Measurements from ENCODE around the gene MRPL45. TPM values are rescaled to one million over a fixed set of nuclear protein-coding genes. Genes with fewer than 3 reads are reported as not detected.
"Not testable (repeated sequence)": the region's sequence is repeated elsewhere in the genome, so short reads cannot be mapped to it uniquely, and the experiment has no call there.

The MRPL45 gene
- 27.1 TPM for total RNA-seq

DNA sequence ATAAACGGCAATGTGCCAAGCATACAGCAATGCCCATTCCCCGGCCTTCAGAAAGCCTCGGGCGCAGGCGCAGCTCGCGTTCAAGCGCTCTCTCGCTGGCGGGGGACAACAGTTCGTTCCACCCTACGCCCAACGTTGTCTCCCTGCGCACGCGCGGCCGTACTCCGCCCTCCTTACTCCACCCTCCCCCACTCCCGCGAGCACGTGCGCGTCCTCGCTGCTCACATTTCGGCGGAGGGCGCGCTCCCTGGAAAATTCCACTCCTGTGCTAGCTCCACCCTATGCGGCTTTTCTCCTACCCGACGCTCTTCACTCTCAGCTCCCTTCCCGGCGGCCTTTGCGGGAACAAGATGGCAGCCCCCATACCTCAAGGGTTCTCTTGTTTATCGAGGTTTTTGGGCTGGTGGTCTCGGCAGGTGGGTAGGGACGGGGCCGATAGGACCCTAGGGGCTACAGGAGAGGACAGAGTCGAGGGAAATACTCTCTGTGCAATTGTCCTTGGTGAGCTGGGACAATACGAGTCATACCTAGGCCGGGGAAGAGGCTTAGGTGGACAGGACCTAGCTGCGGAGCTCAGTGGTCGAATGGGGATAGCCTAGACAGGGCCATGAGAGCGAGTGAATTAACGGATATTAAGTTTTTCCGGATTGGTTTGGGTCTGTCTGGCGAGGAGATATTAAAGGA is at the start of gene MRPL45:
Gene MRPL45, plus strand, starts transcription at position 335 of the 684 bp plus-strand sequence. Its CDS starts 16 bp downstream, at position 351.
- ATAC-seq = peak; percentile 99

DNA sequence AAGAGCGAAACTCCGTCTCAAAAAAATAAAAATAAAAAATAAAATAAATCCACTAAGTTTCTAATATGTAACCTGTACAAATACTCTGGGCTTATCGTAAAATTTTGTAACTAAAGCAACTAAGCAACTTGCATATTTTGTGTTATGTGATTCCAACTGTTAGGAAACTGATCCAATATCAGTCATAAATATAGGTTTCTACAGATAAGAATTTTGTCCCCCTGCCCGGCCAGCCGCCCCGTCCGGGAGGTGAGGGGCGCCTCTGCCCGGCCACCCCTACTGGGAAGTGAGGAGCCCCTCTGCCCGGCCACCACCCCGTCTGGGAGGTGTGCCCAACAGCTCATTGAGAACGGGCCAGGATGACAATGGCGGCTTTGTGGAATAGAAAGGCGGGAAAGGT is 43.8 kb upstream of the MRPL45 start:
- not testable (repeated sequence) for ATAC-seq

DNA sequence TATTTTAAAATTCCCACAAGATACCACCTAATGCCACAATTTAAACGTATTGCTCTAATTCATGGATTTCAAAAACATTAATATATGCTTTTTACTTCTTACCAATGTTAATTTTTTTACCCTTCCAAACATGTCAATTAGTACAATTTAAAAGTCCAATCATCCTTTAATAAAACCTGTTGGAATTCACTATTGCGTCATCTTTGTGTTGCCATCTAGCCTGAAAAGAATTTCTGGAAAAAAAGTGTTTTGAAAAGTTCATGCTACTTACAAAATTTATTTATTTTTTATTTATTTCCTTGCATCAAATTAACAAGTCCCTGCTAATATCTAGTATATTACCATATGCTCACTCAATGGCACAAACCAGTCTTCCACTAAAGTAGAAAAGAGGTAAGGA is 42.6 kb upstream of the MRPL45 start:
- ATAC-seq = not testable (repeated sequence)

DNA sequence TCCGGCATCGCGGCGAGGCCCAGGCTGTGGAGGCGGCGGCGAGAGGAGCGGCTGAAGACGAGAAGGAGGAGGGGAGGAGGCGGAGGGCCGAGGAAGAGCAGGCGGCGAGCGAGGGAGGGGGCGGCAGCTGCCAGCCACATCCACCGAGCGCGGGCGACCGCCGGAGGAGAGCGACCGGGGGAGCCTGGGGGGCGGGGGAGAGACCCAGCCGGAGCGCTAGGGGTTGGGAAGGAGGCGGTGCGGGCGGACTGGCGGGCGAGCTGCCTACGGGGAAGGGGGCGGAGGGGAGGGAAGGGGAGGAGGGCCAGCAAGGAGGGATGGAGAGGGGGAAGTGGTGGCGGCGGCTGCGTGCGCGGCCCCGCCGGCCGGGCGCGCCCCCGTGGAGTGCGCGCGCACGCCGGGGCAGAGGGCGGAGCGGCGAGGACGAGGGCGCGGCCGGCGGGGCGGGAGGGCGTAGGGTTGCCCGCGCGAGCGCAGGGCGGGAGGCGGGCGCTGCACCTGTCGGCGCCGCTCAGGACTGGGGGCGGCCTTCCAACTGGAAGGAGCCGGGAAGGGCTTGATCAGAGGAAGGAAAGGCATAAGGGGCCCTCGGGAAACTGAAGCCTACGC is 39.9 kb upstream of the MRPL45 start:
- ATAC-seq = peak; percentile 92

DNA sequence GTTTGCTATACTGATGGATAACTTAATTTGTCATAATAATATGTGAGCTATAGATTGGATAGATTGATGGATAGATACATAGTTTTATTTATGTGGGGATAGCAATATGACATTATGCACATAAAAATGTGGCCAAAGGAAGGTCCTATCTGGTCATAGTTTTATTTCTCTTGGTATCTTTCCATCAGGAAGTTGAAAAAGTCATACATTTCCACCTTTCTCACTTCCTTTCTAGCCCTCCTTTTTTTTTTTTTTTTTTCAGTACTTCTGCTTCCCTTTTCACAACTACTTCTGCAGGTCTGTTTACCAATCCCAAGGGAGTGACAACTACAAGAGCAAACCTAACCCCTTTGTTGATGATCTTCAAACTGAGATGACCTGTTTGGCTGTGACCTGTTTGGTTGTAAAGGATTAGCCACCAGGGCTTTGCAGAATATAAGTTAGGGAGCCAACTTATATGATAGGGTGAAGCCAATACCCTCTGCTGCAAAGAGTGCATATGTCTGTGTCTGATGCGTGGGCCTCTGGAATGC is 30.9 kb upstream of the MRPL45 start:
- ATAC-seq = not testable (repeated sequence)

DNA sequence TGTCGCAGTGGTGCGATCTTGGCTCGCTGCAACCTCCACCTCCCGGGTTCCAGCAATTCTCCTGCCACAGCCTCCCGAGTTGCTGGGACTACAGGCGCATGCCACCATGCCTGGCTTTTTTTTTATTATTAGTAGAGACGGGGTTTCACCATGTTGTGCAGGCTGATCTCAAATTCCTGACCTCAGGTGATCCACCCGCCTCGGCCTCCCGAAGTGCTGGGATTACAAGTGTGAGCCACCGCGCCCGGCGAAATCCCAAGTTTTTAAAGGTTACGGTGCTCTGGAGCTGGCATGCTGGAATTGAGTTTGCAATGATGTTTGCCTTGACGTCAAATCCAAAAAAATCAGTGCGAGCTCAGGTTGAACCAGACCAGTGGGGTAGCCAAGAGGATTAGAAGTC is 30.4 kb upstream of the MRPL45 start:
- ATAC-seq = not testable (repeated sequence)

DNA sequence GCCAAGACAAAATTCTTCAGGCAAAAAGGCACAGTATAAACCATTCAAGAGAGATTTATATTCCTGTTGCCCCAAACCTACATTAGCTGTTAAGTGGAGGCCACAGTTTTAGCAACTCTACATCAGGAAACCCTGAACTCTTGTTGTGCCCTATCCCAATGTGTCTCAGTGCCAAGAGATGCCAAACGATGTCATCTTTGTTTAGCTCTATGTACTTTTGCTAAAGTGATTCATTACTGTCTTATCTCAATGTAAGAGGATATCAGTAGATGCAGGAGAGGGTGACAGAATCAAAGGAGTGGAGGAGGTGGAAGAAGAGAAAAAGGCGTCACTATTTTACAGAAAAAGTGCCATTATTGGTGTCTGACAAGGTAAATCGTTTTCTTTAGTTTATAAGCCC is 28.8 kb upstream of the MRPL45 start:
- ATAC-seq = not testable (repeated sequence)

DNA sequence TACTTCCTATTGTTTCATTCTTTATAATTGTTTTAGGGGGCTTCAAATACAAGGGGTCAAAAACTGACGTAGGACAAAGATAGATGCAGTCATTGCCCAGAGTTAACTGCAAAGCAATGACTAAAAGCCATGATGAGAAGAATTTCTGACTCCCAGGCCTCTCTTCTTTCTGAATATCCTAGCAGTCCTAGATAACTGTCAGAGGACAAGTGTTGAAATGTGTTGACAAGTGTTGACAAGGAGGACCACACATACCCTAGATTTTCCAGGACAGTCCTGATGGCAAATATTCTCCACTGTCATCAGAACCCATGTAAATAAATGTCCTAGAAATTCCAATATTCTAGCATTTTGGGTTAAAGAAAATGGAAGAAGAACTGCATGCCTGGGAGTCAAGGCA is 27.9 kb upstream of the MRPL45 start:
- ATAC-seq = not testable (repeated sequence)

DNA sequence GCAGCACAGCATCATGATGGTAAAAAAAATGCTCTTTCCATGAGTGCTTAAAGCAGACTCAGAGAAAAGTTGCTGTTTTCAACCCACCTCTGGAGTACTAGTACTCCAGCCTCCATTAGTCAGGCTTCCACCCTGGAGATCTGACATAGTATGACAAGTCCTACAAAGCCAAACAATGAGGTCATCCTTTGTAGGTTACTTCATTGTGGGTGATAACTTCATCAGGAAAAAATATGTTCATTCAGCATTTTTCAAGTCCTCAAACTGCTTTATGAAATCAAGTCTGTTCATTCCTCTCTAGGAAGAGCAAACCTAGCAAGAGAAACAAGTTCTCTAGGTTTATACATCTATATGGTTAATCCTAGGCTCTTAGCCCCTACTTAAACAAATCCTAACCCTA is 27.4 kb upstream of the MRPL45 start:
- peak; percentile 96 for ATAC-seq

DNA sequence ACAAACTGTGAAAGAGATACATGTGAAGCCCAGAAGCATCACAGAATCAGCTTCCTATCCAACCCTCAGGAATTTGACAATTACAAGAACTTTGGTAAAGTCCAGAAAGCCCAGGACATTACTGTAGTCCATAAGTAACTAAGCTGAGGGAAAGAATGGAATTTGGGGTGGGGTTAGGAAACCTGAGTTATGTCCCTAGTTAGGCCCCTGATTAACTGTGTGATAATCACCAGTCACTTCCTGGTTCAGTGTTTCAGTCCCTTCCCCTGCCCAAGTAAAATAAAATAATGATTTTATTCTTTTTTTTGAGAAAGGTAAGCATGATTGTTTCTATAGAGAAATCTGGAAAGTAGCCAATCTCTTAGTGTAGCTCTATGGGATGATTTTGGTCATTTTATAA is 11.0 kb upstream of the MRPL45 start:
- ATAC-seq = peak; percentile 52

DNA sequence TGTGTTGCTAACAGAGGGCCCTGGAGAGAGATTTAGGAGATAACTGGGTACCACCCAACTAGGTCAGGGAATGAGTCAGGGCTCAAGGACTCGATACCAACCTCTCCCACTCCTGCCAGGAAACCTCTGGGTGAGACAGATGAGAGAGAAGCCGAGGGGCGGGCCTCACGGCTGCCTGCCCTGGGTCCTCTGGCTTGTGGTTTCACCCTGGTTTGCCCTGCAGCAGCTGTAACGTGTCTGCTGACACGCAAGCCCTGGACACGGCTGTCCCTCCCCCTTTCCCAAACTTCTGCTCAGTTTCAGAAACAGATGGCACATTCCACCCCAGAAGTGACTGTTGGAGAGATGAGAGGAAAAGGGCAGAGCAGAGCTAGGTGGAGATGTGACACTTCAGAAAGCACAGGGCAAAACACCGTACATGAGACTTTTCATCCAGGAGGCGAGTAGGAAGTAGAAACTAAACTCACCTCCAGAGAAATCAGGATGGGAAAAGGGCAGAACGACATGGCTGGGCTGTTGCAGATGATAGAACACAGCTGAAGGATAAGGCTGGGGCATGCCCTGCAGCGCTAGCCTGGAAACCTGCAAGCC is 10.4 kb upstream of the MRPL45 start:
- peak; percentile 97 for ATAC-seq

DNA sequence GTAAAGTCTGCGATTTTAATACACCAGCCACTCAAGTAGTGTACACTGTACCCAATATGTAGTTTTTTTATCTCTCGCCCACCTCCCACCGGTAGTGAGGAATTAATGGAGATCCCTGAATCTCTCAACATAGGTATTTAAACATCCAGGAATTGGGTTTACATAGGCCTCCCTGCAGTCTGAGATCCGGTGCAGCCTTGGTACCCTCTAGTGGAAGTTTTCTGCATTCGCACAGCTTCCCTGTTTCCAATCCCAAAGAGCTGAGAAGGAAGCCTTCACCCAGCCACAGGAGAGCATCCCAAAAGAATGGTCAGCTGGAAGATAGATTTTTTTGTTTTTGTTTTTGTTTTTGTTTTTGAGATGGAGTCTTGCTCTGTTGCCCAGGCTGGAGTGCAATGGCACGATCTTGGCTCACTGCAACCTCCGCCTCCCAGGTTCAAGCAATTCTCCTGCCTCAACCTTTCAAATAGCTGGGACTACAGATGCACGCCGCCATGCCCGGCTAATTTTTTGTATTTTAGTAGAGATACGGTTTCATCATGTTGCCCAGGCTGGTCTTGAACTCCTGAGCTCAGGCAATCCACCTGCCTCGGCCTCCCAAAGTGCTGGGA is 8.6 kb upstream of the MRPL45 start:
- peak; percentile 46 for ATAC-seq

DNA sequence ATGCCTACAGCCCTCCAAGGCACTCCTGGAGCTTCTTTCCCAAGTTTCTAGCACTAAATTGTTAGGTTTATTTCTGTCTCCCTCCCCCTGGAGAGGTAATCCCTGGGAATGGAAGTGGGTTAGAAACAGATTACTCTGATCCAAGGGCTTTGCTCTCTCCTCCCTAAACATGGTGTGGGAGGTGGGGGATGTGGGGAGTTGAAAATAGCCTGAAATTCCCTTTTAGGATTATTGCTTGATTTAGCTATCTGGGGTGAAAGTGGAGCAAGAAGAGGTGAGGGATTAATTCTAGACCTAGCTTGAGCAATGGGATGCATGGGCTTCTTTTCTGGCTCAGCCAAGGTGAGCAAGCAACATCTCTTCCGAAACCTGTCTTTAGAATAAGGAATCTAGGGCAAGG is 7.2 kb upstream of the MRPL45 start:
- not testable (repeated sequence) for ATAC-seq

DNA sequence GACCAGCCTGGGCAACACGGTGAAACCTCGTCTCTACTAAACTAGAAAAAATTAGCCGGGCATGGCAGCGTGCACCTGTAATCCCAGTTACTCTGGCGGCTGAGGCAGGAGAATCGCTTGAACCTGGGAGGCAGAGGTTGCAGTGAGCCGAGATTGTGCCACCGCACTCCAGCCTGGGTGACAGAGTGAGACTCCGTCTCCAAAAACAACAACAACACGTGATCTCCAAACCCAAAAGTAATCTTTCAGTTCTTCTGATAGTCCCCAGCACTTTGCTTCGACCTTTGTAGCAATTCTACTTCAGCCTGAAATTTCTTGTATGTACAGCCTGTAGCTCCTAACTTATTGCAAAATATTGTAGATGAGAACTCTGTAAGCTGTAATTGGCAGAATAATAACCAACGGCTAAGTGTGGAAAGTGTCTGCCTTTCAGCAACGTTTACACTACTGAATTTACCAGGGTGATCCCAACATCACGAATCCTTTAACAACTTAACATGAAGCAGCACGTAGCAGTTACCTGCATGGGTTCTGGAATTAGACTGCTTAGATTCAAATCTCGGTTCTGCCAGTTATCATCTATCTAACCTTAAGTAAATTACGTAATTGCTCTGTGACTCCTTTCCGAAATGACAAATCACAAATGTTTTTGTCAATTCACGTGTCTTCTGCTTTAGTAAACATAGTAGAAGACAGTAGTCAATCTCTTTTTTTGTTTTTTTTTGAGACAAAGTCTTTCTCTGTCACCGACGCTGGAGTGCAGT is 1.2 kb upstream of the MRPL45 start:
- not testable (repeated sequence) for ATAC-seq

DNA sequence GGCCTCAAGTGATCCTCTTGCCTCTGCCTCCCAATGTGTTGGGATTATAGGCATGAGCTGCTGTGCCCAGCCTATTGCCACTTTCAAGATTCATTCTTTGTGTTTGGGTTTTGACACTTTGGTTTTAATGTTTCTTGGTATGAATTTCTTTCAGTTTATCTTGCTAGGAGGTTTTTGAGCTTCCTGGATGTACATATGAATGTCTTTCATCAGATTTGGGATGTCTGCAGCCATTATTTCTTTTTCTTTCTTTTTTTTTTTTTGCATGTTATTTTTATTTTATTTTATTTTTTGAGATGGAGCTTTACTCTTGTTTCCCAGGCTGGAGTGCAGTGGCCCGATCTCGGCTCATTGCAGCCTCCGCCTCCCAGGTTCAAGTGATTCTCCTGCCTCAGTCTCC is 18.5 kb downstream of the MRPL45 start:
- ATAC-seq = no peak

DNA sequence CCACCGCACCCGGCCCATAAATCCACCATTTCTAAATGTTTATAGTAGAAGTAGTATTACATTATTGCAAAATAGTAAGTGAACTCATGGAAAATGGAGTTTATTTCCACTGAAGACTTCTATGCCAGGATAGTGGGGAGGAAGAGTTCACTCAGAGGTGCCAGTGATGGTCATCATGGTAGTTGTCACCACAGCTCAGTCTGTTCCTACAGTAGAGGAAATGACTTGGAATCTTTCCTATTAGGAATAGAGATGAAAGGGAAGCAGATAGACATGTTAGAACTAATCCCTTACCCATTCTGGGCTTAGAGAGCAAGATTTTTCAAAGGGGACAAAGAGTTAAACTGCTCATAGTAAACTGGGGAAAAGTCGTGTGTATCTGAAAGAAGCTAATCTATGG is 20.1 kb downstream of the MRPL45 start:
- ATAC-seq = no peak

DNA sequence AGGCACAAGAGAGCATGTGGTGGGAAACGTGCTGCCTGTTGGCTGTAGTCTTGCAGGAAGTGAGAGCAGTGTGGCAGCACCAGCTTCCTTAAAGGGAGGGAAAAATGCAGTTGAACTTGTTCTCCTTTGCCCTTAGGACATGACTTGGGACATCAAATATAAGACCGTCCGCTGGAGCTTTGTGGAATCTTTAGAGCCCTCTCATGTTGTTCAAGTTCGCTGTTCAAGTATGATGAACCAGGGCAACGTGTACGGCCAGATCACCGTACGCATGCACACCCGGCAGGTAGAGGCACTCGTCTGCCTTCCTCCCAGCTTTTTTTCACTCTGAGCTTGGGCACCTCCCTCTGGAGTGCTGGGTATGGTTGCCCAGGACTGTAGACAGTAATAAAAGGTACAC is 23.5 kb downstream of the MRPL45 start:
- peak; percentile 88 for ATAC-seq

DNA sequence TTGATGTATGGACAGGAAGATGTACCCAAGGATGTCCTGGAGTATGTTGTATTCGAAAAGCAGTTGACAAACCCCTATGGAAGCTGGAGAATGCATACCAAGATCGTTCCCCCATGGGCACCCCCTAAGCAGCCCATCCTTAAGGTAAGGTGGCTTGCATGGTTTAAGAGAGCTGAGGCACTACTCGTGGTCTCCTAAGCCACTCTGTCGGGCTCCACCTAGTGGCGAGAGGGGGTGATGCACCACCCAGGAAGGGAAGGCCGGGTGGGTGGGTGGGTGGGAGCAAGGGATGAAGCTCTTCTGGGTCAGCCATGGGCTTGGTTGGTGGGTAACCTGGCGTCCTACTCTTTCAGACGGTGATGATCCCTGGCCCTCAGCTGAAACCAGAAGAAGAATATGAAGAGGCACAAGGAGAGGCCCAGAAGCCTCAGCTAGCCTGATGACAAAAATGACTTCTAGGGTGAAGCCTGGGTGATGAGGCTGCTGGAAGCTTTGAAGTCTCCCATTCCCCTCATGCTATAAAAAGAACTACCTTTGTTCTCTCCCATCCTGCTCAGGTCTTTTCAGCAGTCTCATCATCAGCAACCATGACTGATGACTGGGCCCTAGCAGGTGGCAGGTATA is 25.3 kb downstream of the MRPL45 start:
- peak; percentile 52 for ATAC-seq

DNA sequence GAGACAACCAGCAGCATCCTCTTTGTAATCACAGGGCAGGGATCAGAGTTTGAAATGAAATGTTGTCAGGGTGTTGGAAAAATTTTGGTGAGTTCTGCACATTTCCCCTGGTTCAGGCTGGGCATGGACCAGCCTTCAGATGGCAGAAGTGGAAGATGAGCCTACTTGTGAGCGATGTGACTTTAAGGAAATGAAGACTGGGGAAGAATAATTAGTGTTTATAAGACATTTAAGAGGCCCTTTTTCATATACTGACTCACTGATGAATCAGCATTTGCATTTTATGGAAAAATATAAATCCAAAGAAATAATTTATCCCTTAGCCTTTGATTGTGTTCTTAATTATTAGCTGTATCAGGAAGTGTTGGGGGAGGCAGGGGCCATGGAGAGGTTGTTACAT is 25.9 kb downstream of the MRPL45 start:
- ATAC-seq = no peak

DNA sequence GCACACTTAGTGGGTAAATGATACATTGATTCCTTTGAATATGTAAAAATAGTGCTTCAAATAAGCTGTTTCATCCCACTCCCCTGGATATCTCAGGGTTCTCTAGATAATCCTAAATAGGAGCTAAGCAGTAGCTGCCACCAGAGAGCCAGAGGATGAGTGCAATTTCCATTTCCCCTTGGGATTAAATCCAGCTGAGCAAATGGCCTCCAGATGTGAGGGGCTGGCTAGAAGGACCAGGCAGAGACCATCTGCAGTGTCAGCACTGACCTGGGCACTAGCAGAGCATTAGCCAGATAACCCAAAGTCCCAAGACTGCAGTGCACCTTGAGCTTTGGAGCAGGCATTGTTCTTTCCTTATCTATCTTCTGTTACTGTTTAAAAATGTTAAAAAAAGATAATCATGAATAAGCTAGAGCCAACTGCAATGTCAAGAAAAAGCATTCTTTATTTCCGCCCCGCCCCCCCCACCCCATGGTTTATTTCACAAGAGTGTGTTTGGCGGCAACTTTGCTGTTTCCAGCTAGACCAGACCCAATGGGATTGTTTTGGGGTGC is 27.3 kb downstream of the MRPL45 start:
- ATAC-seq = no peak

DNA sequence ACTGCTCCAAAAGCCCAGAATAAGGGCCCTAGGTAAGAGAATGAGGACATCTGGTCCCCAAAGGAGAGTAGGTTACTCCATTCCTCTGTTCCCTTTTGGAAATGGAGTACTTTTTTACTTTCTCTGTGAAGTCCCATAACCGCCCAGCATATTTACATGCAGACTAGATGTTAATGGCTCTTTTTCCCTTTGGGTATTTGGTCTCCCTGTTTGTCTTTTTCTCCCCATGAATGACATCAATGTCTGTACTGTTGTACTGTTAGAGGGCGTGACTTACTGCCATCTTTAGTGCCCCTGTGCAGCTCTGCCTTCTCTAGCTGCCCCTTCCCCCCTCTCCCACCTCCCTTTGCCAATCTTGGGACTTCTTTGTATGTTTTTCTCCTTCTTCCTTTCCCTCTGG is 27.8 kb downstream of the MRPL45 start:
- no peak for ATAC-seq

All from esophagus mucosa (tissue), 1 donor.